TTC549 (cell line): Measurements from ENCODE around the gene SNX20.

Experiments used
- FAIRE-seq: peaks from 2 replicates; lab custom pipeline; 2012; peaks lifted over from hg19 to GRCh38; lab: Jason Lieb, UNC

SNX20 gene, protein sequence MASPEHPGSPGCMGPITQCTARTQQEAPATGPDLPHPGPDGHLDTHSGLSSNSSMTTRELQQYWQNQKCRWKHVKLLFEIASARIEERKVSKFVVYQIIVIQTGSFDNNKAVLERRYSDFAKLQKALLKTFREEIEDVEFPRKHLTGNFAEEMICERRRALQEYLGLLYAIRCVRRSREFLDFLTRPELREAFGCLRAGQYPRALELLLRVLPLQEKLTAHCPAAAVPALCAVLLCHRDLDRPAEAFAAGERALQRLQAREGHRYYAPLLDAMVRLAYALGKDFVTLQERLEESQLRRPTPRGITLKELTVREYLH

DNA sequence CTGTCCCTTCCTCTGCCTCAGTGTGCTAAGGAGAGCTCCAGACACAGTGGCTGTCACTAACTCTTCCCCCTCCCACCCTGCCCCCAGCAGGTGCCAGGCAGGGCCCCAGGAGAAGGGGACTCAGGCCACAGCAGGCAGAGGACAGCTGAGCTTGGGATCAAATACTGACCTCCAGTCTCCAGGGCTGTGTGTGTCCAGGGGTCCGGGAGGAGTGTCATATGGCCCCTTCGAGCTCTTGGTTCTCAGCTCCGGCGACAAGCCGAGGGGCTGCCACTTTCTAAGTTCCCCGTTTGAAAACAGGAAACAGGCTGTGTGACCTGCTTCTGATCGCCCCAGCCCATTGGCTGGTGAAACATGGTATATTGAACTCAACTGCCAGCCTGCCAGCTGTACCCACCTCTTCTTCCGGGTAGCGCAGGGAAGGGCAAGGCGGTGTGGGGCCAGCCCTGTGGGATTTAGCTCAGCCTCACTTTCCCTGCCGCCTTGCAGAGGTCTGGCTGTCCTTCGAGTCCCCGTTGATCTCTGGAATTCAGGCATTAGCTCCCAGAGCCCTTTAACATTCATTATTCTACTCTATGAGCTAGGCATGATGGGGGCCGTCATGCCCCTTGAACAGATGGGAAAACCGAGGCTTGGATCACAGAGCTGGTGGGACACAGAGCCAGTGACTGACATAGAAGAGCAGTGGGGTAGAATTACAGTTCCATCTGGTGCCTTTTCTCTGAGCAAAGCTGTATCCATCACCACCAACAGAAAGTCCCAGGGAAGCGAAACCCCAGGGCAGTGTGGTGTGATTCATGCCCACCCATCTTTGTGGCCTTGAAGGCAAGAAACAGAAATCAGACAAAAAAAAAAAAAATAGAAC, at the start of gene SNX20:
TSS of gene SNX20 (minus strand) at position 292 of the 865 bp plus-strand sequence. CDS start 3,786 bp downstream, outside the sequence.
- no peak for FAIRE-seq

DNA sequence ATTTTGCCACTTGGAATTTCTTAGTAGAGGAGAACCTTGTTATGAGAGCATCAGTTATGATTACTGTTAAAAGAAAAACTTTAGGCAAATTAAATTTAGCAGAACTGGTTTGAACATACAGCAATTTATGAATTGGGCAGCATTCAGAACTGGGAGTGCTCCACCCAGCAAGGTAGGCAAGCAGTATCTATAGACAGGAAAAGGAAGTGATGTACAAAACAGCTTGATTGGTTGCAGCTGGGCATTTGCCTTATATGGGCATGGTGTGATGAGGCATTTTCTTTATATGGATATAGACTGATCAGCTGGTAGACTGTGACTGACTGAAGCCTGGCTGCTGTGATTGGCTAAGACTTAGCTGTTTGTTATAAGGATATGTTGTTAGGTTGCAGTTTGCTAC, 43.2 kb upstream of the SNX20 start:
- no peak for FAIRE-seq

DNA sequence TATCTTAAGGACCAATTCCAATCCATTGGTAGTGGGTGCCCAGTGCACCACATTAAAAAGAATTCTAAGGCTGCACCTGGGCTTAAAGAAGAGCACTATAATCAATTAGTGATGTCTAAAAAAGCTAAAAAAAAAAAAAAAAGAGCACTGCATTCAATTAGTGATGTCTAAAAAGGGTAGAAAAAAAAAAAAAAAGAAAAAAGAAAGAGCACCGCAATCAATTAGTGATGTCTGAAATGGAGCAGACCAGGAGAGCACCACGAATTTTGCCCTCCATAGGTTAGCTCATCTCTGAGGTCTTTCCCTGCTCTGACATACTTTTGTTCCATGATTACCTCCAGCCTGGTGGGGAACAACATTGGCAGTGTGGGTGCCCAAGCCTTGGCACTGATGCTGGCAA, 41.8 kb upstream of the SNX20 start:
- no peak for FAIRE-seq

DNA sequence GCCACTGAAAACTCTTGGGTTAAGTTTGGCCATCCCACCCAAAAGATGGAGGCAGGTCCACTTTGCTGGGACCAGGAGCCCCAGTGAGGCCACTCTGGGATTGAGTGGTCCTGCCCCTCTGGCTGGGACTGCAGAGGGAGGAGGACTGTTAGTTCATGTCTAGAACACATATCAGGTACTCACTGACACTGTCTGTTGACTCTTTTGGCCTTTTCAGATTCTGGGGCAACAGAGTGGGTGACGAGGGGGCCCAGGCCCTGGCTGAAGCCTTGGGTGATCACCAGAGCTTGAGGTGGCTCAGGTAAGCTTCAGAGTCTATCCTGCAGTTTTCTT, 41.3 kb upstream of the SNX20 start:
- no peak for FAIRE-seq

DNA sequence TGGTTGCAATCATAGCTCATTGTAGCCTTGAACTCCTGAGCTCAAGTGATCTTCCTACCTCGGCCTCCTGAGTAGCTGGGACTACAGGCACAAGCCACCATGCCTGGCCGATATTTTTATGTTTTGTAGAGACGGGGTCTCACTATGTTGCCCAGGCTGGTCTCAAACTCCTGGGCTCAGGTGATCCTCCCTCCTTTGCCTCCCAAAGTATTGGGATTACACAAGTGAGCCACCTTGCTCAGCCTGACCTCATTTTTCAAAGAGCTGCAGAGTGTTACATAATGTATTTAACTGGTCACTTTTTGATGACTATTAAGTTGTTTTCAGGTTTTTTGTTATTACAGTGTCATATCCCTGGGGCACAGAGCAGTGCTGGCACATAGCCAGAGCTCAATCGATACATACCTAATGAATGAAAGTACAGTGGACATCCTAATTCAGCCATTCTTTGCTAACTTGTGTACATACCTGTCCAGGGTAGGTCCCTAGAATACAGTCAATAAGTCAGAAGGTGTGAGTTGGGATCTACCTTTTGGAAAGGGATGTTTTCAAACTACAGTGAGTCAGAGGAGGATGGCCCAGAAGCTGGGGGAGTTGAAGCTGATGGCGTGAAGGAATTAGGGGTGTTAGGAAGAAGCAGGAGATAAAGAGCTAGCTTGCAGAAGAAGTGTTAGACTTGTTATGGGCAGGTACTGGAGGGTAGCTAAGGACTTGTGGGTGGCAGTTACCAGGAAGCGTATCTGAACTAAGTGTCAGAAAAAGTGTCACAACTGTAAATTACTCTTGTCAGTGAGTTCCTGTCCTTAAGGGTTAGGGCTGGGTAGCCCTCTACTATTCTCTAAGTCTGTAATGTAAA, 40.7 kb upstream of the SNX20 start:
- no peak for FAIRE-seq

DNA sequence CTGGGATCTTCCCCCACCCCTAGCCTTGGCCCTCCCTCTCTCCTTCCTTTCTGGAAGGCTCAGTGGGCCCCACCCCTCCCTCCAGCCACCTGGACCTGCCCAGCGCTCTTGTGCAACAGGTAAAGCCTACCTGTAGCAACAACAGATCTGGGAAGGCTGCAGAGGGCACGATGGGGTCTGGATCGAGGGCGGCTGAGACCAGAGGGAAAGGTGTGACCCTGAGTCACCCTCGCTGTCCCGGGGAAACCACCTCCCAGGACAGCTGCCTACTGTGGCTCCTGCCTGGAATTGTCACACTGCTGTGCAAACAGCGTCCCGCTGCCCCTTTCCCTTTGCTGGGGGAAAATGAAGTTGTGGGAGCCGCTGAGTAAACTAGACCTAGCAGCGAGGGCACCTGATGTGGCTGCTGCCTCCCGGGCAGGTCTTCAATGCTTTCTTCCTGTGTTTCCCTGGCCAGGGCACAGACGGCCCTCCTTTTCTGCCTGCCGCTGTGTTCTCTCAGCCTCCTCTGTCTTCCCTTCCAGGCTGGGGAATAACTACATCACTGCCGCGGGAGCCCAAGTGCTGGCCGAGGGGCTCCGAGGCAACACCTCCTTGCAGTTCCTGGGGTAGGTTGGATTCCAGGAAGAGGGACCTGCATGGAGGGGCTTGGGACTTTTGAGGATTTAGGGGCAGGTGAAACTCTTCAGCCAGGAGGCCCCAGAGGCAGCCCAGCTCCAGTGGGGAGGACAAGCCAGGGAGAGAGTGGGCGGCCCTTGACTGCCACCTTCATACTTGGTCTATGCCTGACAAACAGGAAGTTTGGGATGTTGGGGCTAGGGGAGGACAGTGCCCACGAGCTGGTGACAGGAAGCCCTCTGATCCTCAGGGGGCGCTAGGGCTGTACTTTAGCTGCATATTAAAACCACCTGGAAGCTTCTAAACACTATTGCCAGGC, 38.6 kb upstream of the SNX20 start:
- FAIRE-seq, result no peak

DNA sequence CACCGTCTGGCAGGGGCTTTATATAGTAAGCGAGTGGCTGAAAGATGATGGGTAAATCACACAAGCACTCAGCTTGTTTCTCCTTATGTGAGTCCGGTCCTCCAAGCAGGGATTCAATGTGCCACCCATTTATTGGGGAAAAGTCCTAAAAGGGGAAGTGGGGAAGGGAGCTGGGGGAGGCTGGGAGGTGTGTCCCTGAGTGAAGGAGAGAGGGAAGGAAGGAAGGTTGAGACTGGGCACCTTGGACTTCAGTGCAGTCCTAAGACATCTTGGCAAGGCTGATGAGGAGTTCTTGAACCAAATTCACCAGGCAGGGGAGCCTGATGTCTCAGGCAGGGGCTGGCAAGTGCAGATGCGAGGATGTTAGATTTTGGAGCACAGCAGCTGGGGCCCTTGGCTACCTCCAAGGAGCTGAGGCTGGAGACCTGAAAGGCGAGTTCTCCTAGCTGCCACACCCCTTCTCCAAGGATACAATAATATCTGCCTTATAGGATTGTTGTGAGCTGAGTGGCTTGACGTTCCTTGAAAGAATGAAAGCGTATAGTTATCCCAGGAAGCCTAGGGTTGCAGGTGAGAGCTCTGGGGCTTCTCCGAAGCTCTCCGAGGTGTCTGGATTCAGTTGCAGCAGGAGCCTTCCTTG, 37.8 kb upstream of the SNX20 start:
- no peak for FAIRE-seq

DNA sequence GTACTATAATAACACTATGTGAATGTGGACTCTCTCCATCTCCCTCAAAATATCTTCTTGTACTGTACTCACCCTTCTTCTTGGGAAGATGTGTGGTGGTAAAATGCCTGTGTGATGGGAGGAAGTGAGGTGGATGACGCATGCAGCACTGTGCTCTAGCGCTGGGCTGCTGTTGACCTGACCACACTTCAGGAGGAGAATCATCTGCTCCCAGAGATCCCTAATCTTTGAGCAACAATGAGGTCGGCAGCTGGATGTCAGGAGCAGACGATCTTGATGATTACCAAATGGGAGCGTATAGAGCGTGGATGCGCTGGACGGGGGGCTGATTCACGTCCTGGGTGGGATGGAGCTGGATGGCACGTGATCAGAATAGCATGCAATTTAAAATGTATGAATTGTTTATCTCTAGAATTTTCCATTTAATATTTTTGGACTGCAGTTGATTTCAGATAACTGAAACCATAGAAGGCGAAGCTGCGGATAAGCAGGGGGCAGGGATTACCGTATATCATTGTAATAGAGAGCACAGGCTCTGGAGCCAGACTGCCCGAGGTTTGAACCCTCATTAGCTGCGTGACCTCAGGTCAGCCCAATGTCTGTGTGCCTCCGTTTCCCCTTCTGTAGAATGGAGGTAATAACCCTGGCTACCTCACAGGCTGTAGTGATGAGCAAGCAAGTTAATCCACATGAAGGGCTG, 37.1 kb upstream of the SNX20 start:
- FAIRE-seq, result no peak

DNA sequence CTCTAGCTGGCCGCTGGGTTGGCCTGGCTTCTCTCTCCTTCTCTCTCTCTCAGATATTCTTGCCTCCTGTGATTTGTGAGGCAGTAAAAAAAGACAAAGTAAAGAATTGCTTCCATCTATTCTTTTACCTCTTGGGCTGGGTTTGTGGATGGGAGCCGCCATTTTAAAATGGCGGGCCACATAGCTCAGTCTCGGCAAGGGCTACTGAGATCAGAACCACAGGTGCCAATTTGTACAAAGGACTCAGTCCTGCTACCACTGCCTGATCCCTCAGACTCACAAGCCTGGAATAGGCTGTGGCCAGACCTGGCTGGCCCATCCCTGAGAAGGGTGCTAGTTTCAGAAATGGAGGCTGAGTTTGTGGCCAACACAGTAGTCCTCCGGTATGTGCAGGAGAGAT, 36.4 kb upstream of the SNX20 start:
- no peak for FAIRE-seq

DNA sequence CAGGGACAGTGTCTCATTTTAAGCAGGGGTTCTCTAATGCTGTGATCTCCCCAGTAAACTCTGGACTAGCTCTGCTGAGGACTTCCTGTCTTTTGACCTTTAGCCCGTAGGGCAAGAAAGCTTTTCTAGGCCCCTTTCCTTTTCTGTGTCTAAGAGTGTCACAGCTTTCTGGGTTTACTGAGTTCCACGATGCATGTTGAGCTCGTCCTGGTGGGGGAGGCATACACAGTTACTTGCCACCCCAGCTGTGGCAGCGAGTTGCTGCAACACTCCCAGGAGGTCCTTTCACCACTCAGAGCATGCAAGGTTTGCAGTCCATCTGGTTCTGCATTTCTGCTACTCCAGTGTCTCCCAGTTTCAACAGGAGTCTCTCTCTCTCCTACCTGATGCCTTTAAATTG, 36.0 kb upstream of the SNX20 start:
- FAIRE-seq, result no peak

DNA sequence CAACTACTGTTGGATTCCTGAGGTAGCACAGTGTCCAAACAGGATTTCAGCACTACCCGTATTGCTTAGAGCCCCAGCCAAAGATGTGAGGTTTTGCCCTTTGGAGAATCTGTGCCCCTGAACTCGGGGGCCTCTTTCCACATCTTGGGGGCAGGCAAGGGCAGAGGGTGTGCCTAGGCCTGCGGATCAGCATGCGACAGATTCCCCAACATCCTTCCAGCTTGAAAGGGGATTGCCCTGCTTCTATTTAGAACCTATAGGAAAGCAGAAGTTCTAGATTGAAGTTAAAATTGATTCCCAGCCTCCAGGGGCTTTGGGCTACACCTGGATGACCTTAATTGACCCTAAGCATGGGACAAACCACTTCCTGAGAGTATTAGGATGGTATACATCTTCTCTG, 31.8 kb upstream of the SNX20 start:
- FAIRE-seq, result no peak

DNA sequence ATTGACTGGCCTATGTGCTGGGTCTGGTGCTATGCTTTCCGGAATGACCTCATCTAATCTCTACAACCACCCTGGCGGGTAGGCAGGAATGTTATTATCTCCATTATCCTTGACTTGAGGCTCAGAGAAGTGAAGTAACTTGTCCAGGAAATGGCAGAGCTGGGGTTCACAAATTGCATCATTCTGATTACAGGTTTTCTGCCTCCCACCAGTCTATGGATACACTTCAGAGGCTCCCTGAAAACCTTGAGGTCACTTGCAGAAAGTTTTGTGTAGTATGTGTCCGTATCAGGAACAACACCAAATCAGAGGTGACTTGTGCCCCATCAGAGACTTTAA, 31.4 kb upstream of the SNX20 start:
- FAIRE-seq, result no peak

DNA sequence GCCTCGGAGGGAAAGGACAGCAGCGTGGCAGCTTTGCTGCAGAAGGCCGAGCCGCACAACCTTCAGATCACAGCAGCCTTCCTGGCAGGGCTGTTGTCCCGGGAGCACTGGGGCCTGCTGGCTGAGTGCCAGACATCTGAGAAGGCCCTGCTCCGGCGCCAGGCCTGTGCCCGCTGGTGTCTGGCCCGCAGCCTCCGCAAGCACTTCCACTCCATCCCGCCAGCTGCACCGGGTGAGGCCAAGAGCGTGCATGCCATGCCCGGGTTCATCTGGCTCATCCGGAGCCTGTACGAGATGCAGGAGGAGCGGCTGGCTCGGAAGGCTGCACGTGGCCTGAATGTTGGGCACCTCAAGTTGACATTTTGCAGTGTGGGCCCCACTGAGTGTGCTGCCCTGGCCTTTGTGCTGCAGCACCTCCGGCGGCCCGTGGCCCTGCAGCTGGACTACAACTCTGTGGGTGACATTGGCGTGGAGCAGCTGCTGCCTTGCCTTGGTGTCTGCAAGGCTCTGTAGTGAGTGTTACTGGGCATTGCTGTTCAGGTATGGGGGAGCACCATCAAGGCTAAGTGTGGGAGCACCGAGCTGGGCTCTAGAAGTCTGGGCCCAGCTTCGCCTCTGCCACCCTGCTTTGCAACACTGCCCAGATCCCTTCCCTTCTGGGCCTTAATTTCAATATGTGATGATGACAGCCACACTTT, 30.9 kb upstream of the SNX20 start:
- FAIRE-seq, result no peak

DNA sequence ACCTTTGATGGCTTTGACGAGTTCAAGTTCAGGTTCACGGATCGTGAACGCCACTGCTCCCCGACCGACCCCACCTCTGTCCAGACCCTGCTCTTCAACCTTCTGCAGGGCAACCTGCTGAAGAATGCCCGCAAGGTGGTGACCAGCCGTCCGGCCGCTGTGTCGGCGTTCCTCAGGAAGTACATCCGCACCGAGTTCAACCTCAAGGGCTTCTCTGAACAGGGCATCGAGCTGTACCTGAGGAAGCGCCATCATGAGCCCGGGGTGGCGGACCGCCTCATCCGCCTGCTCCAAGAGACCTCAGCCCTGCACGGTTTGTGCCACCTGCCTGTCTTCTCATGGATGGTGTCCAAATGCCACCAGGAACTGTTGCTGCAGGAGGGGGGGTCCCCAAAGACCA, 29.9 kb upstream of the SNX20 start:
- FAIRE-seq, result no peak

DNA sequence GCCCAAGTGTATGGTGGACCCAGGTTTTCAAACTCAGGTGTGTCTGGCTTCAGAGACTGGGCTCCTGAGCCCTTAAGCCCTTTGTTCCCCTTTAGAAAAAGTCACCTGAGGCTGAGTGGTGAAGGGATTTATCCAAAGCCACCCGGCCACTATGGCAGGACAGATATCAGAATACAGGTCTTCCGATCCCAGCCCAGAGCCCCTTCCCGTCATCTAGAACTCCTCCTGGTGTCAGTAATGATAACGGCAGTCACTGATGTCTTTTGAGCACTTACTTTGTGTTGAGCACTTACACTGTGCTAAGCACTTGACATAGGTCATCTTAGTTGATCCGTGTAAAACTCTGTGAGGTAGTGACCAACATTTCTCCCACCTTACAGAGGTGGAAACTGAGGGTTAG, 28.9 kb upstream of the SNX20 start:
- no peak for FAIRE-seq

DNA sequence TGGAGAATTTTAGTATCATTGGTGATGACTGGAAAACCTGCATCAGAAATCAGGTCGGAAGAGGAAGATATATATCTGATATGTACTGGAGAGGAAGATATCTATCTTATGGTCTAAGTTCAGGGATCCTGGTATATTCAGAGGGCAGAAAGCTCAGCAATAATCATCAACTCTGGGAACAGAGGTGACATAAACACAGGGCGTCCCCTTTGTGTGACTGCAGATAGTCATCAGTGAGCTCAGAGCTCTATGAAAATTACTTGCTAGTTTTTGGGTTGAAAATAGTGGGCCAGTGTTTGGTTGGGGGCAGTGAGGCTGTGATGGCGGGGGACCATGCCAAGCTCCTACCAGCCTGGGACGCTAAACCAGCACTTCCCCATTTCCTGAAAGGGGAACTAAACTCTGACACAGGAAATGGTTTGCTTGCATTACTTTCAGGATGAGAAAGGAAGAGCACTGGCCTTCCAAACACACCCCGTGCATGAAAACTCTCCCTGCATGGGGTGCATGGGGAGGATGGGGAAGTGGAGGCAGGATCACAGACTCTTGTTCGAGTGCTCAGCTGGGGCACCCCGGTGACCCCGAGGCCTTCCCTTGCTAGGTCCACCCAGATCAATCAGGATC, 28.1 kb upstream of the SNX20 start:
- no peak for FAIRE-seq

DNA sequence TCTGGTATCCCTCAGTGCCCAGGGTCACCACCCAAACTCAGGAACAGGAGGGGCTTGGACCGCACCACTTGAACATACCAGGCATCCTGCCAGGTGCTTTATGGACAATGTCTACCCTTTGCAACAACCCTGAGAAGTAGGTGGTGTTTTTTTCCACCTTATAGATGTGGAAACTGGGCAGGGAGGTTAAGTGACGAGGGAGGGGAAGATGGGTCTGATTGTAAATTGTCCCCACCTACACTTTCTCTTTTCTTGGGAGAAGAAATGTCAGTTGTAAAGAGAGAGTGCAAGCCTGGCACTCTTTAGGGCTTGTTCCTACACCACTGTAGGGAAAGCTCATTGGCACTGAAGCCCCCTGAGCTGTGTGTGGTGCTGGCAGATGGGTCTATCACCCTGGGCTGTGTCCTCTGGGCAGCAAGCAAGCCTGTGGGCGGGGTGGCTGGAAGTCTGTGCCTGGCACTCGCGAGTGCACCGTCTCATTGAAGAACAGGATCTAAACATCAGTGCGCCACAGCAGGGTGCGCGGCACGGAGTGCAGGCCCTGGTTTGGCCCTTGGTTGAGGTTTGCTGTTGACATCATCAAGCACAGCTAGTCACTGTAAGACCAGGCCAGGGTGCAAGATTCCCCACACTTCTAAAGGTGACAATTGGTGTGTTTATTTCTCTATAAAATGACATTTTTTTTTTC, 27.4 kb upstream of the SNX20 start:
- FAIRE-seq, result no peak

DNA sequence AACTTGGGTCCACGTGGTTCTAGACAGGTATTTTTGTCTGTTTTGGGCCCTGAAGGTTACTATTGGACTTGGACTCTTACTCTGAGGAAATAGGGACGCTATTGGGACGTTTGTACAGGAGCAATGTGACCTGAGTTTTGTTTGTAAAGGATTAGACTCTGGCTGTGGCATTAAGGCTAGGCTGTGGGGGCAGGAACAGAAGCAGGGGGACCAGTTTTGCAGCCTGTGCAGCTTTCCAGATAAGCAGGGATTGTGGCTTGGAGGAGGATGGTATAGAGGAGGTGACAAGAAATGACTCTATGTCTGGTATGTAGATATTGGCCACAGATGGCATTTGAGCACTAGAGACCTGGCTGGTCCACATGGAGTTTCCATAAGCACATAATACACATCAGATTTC, 25.1 kb upstream of the SNX20 start:
- FAIRE-seq, result no peak
